ENCODE data around the gene HAUS7. TPM values are rescaled to one million over a fixed set of nuclear protein-coding genes. Genes with fewer than 3 reads are reported as not detected.

HAUS7 gene
- total and polyA plus RNA-seq, 2 of the 8 experiments (the other 6 are each of a cell fraction or from before 2014, with no cell fraction given): 45.4 to 54.0 TPM

DNA sequence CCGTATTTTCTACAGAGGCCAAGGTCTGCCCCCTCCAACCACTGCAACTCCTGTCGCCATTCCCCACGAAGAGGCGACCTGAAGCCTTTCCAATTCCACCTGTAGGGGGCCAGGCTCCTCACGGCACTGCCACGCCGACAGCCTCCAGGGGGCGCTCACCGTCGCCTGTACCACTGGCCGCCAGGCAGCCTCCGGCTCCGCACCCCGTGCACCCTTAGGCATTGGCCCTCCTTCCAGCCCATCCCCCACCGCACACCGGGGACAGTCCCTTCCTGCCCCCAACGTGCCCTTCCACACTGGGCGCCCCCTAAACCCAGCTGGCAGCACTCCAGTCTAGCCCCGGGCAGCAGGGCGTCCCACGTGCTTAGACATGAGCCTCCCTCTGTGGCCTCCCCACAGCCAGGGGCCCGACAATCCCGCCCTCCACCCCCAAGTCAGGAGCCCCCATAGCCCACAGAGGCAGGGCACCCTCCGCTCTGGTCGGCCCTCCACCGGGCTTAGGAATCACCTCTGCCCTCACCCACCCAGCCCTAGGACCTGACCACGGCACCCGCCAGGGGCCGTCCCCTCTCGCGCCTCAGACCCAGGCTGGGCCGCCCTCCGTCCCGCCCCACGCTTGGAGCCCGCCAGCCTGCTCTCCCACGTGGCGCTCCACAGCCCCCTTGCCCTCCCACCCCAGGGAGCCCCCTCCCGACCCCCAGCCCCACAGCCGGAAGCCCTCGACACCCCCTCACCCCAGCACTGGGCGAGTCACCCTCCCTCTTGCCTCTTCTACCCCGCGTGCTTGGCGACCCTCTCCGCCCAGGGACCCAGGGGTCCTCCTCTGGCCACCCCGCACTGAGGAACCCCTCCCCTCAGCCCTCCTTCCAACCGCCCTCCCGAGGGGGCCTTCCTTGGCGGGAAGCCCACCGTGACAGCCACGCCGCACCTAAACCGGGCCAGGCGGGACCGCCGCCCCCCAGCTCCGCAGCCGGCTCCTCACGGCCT lies 69.9 kb downstream of the HAUS7 start:
- Histone ChIP-seq H3K9ac (replicated peaks in 1 of 4; ENCODE audit: extremely low read depth in 1 of 4, low read depth in 3 of 4, low read length in 3 of 4) (no peak overlapping the region), H3K27ac (ENCODE audit: low read depth, low read length) (no peak overlapping the region), H4K20me1 (replicated peaks in 1 of 2; ENCODE audit: control insufficient read depth in 1 of 2, insufficient read depth in 2 of 2, low read length in 2 of 2) (no peaks in the 10 kb centered on the region), H3K4me1 (replicated peaks in 1 of 4; ENCODE audit: control insufficient read depth in 3 of 4, insufficient read depth in 4 of 4, low read length in 3 of 4) (no peaks in the 10 kb centered on the region), H3K27me3 (replicated peaks in 1 of 4; ENCODE audit: control insufficient read depth in 3 of 4, extremely low read depth in 1 of 4, insufficient read depth in 3 of 4, low read length in 3 of 4) (no peaks in the 10 kb centered on the region), H3K79me1 (ENCODE audit: low read depth, low read length) (no peaks in the 10 kb centered on the region), H3K14ac (ENCODE audit: insufficient read length) (no peak overlapping the region), H4K91ac (replicated peaks; ENCODE audit: insufficient read length, low read length) (no peak overlapping the region), H4K8ac (ENCODE audit: extremely low read depth, insufficient read depth, low read length) (no peak overlapping the region), H2AFZ (ENCODE audit: low read length) (no peak overlapping the region), H2BK15ac (ENCODE audit: low read length) (no peak overlapping the region), H3K18ac (ENCODE audit: extremely low read depth, low read length) (no peak overlapping the region), H3K23me2 (ENCODE audit: low read depth, low read length) (no peaks in the 10 kb centered on the region), H3K56ac (replicated peaks; ENCODE audit: insufficient read length, low read depth, low read length) (no peak overlapping the region), H2BK20ac (ENCODE audit: low read length) (no peak overlapping the region), H3K23ac (ENCODE audit: insufficient read length) (no peak overlapping the region), H2AK5ac (ENCODE audit: low read depth, low read length) (no peak overlapping the region), H3K9me3 (ENCODE audit: insufficient read depth in 2 of 2, low read depth in 1 of 2, low read length in 1 of 2) (no peaks in the 10 kb centered on the region; a peak in 1 of 4 replicates), H4K5ac (ENCODE audit: insufficient read length, low read depth, low read length) (no peak overlapping the region), H2BK120ac (replicated peaks; ENCODE audit: low read depth, low read length) (no peak overlapping the region), H3K4ac (replicated peaks; ENCODE audit: insufficient read length, low read depth, low read length) (no peak overlapping the region), H3K36me3 (ENCODE audit: control insufficient read depth in 2 of 4, insufficient read depth in 4 of 4, low read length in 3 of 4) (no peaks in the 10 kb centered on the region), H3K79me2 (ENCODE audit: control insufficient read depth in 1 of 2, insufficient read depth in 2 of 2, low read length in 2 of 2) (no peaks in the 10 kb centered on the region), H3K4me3 (ENCODE audit: extremely low read depth in 1 of 4, insufficient read depth in 2 of 4, low read depth in 3 of 4, low read length in 4 of 4) (no peak overlapping the region), H2BK12ac (ENCODE audit: low read depth, low read length) (no peak overlapping the region), H3K4me2 (ENCODE audit: insufficient read depth in 1 of 2, low read depth in 2 of 2, low read length in 2 of 2) (no peak overlapping the region), H2BK5ac (ENCODE audit: low read depth, low read length) (no peak overlapping the region)
- peak; percentile 9 to 86 for DNase-seq (ENCODE audit: low read depth in 1 of 2, low spot score in 2 of 2)
- 11% methylated on average over 10 of the region's 60 CpGs; no CpG with 5 or more reads in 1 of the 2 experiments for WGBS, 2 experiments (ENCODE audit: extremely low coverage in 1 of 2, insufficient coverage in 1 of 2, insufficient read length in 1 of 2, insufficient replicate concordance in 2 of 2, low coverage in 1 of 2, low lambda C conversion rate in 2 of 2, missing lambda C conversion rate in 1 of 2)
- ChIA-PET POLR2A (ENCODE audit: partially characterized antibody) (no interaction called here), CTCF (ENCODE audit: partially characterized antibody) (interaction anchor here (0.9 to 1.3 kb wide), 3 partner anchors 8 to 90 kb away, joined by 3 to 4 read pairs (median 4); no protein-coding TSS in a partner anchor)
- no peak for FAIRE-seq
- TF ChIP-seq KDM5A (IDR thresholded peaks at IDR 0.05; ENCODE audit: low read length) (no peak), EP300 (IDR thresholded peaks at IDR 0.05; ENCODE audit: borderline replicate concordance in 1 of 2, low read depth in 2 of 2, low read length in 2 of 2) (0 out of 3 replicates have a peak, but pooled peaks of 1 of the 2 experiments have one; percentile 5), YY1 (IDR thresholded peaks at IDR 0.05; ENCODE audit: low read depth, low read length) (peak; percentile 56; the same call in 1 of the 2 replicates), JUND (IDR thresholded peaks at IDR 0.05; ENCODE audit: low read length) (no peak), BACH1 (IDR thresholded peaks at IDR 0.05; ENCODE audit: low read length) (no peak), GTF2F1 (IDR thresholded peaks at IDR 0.05; ENCODE audit: borderline replicate concordance, low read depth, low read length) (no peak), GABPA (IDR thresholded peaks at IDR 0.05; ENCODE audit: borderline replicate concordance, insufficient read depth, low read length) (no peak), SIRT6 (IDR thresholded peaks at IDR 0.05; ENCODE audit: low read length) (no peak), JUN (IDR thresholded peaks at IDR 0.05; ENCODE audit: low read depth, low read length) (no peak), ASH2L (IDR thresholded peaks at IDR 0.05; ENCODE audit: low read length) (no peak), ZNF274 (IDR thresholded peaks at IDR 0.05; ENCODE audit: borderline replicate concordance, extremely low read depth, low read length) (no peak)
- TF ChIP-seq, protein P1, sequence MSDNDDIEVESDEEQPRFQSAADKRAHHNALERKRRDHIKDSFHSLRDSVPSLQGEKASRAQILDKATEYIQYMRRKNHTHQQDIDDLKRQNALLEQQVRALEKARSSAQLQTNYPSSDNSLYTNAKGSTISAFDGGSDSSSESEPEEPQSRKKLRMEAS (IDR thresholded peaks at IDR 0.05): peak; percentile 69
